Ovary (tissue), 3 donors: ENCODE measurements around the gene TMTC2.

Experiments
- EP300 ChIP-seq: sonication (generic); formaldehyde crosslinking; IDR thresholded peaks from one replicate; pipeline ENCODE4 v1.6.1; 2017; ENCODE audit warnings: antibody characterized with exemption
- POLR2A ChIP-seq: fragments of 450-650 bp; IDR thresholded peaks from one replicate; pipeline ENCODE4 v1.6.1; 2017; ENCODE audit warnings: antibody characterized with exemption, mild to moderate bottlenecking, moderate library complexity
- TF ChIP-seq, protein P1 (sequence below), 3 donors: fragments of 450-650 bp in 2 of 3; fragments of 200-600 bp in 1 of 3; IDR thresholded peaks; one replicate each; pipeline versions ENCODE4 v1.5.1 to v1.8.0; 2016 to 2022; ENCODE audit warnings: antibody characterized with exemption in 3 of 3, mild to moderate bottlenecking in 1 of 3
- donor health status: DM: no; HTN: no; CAD: no.

GRCh38 chr12:82998509-82998908, 311.8 kb downstream of the TMTC2 start:
- TF ChIP-seq, protein P1, sequence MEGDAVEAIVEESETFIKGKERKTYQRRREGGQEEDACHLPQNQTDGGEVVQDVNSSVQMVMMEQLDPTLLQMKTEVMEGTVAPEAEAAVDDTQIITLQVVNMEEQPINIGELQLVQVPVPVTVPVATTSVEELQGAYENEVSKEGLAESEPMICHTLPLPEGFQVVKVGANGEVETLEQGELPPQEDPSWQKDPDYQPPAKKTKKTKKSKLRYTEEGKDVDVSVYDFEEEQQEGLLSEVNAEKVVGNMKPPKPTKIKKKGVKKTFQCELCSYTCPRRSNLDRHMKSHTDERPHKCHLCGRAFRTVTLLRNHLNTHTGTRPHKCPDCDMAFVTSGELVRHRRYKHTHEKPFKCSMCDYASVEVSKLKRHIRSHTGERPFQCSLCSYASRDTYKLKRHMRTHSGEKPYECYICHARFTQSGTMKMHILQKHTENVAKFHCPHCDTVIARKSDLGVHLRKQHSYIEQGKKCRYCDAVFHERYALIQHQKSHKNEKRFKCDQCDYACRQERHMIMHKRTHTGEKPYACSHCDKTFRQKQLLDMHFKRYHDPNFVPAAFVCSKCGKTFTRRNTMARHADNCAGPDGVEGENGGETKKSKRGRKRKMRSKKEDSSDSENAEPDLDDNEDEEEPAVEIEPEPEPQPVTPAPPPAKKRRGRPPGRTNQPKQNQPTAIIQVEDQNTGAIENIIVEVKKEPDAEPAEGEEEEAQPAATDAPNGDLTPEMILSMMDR (IDR thresholded peaks at IDR 0.05): no peak
- TF ChIP-seq POLR2A: no peak
- TF ChIP-seq EP300: no peak
